Breast epithelium (tissue), 3 donors: ENCODE results near the gene NIFK.

ENCODE experiments used
- CTCF ChIP-seq, 3 donors: fragments of 450-650 bp; IDR thresholded peaks; one replicate each; pipeline ENCODE4 v1.5.1; 2016 to 2017; ENCODE audit warnings: antibody characterized with exemption in 3 of 3, mild to moderate bottlenecking in 3 of 3, moderate library complexity in 3 of 3
- POLR2A ChIP-seq: fragments of 450-650 bp; IDR thresholded peaks from one replicate; pipeline ENCODE4 v1.6.1; 2016; ENCODE audit warnings: antibody characterized with exemption, mild to moderate bottlenecking, moderate library complexity

GRCh38 chr2:121716126-121716525 is 20.5 kb downstream of the NIFK start:
- no peak for TF ChIP-seq POLR2A
- no peak for TF ChIP-seq CTCF (IDR thresholded peaks at IDR 0.05)
